T-helper 2 cell treated with Interferon-gamma antibody and Interleukin-4, amounts not matched to agents 5 μg/mL and 100 μg/mL, for 36 hours (primary cell): ENCODE results near the gene CTDSP1.

Experiments
- DNase-seq: peaks from one replicate; pipeline ENCODE4 v3.0.0; 2021; ENCODE audit warnings: low spot score
- H3K27ac Mint-ChIP-seq: one replicate; pipeline ENCODE4 v1.8.0; 2021; ENCODE audit warnings: mild to moderate bottlenecking, mixed read lengths
- H3K27me3 Mint-ChIP-seq: one replicate; pipeline ENCODE4 v1.8.0; 2021; ENCODE audit warnings: low read depth, mixed read lengths
- H3K36me3 Mint-ChIP-seq: one replicate; pipeline ENCODE4 v1.8.0; 2021; ENCODE audit warnings: low read depth, mixed read lengths
- H3K4me1 Mint-ChIP-seq: one replicate; pipeline ENCODE4 v1.8.0; 2021; ENCODE audit warnings: low read depth, mixed read lengths
- H3K4me3 Mint-ChIP-seq: one replicate; pipeline ENCODE4 v1.8.0; 2022; ENCODE audit warnings: mild to moderate bottlenecking, moderate library complexity, mixed read lengths
- H3K9me3 Mint-ChIP-seq: one replicate; pipeline ENCODE4 v1.8.0; 2021; ENCODE audit warnings: mixed read lengths

The CTDSP1 gene

GRCh38 chr2:218418321-218418716 lies 18.7 kb downstream of the CTDSP1 start:
- no peaks in the 10 kb centered on the region for H3K4me1 Mint-ChIP-seq
- H3K9me3 Mint-ChIP-seq, result no peaks in the 10 kb centered on the region
- H3K27ac Mint-ChIP-seq, result no peak overlapping the region
- H3K4me3 Mint-ChIP-seq, result no peak overlapping the region
- H3K36me3 Mint-ChIP-seq, result no peaks in the 10 kb centered on the region
- DNase-seq, result no peak
- no peaks in the 10 kb centered on the region for H3K27me3 Mint-ChIP-seq

GRCh38 chr2:218418717-218419458 lies 19.2 kb downstream of the CTDSP1 start, which contains the start of gene VIL1:
Gene VIL1, plus strand, starts transcription at chr2:218419123. Its CDS starts 4,656 bp downstream, at chr2:218423779.
- Mint-ChIP-seq H3K4me1 (no peaks in the 10 kb centered on the region), H3K27me3 (no peaks in the 10 kb centered on the region), H3K4me3 (no peak within 1 kb of the TSS), H3K27ac (no peak within 1 kb of the TSS), H3K36me3 (no peaks in the 10 kb centered on the region), H3K9me3 (no peaks in the 10 kb centered on the region)
- no peak for DNase-seq

- Mint-ChIP-seq H3K9me3 (no peaks in the 10 kb centered on the region), H3K27ac (no peak overlapping the region), H3K4me3 (no peak overlapping the region), H3K36me3 (no peaks in the 10 kb centered on the region), H3K27me3 (no peaks in the 10 kb centered on the region), H3K4me1 (no peaks in the 10 kb centered on the region)
- no peak for DNase-seq
Measured at GRCh38 chr2:218419630-218420216, 20.1 kb downstream of the CTDSP1 start.

- no peak for DNase-seq
- H3K4me1 Mint-ChIP-seq, result no peaks in the 10 kb centered on the region
- H3K9me3 Mint-ChIP-seq, result no peaks in the 10 kb centered on the region
- H3K4me3 Mint-ChIP-seq, result no peak overlapping the region
- no peaks in the 10 kb centered on the region for H3K27me3 Mint-ChIP-seq
- no peak overlapping the region for H3K27ac Mint-ChIP-seq
- no peaks in the 10 kb centered on the region for H3K36me3 Mint-ChIP-seq
Measured at GRCh38 chr2:218421027-218421426, 21.4 kb downstream of the CTDSP1 start.

GRCh38 chr2:218422403-218423086 lies 22.9 kb downstream of the CTDSP1 start:
- Mint-ChIP-seq H3K27me3 (no peaks in the 10 kb centered on the region), H3K4me3 (no peak overlapping the region), H3K9me3 (no peaks in the 10 kb centered on the region), H3K36me3 (no peaks in the 10 kb centered on the region), H3K4me1 (no peaks in the 10 kb centered on the region), H3K27ac (no peak overlapping the region)
- no peak for DNase-seq

- Mint-ChIP-seq H3K4me3 (no peak overlapping the region), H3K36me3 (no peaks in the 10 kb centered on the region), H3K4me1 (no peaks in the 10 kb centered on the region), H3K9me3 (no peaks in the 10 kb centered on the region), H3K27ac (no peak overlapping the region), H3K27me3 (no peaks in the 10 kb centered on the region)
- no peak for DNase-seq
Measured at GRCh38 chr2:218423584-218423983, 23.9 kb downstream of the CTDSP1 start.

GRCh38 chr2:218425531-218425930 lies 25.9 kb downstream of the CTDSP1 start:
- Mint-ChIP-seq H3K27ac (no peak overlapping the region), H3K4me1 (no peaks in the 10 kb centered on the region), H3K27me3 (no peaks in the 10 kb centered on the region), H3K9me3 (no peaks in the 10 kb centered on the region), H3K4me3 (no peak overlapping the region), H3K36me3 (no peaks in the 10 kb centered on the region)
- DNase-seq, result no peak

- H3K36me3 Mint-ChIP-seq, result no peaks in the 10 kb centered on the region
- no peak overlapping the region for H3K27ac Mint-ChIP-seq
- peaks cover 5% of the 10 kb centered on the region for H3K27me3 Mint-ChIP-seq
- no peaks in the 10 kb centered on the region for H3K9me3 Mint-ChIP-seq
- H3K4me3 Mint-ChIP-seq, result no peak overlapping the region
- peaks cover 2% of the 10 kb centered on the region for H3K4me1 Mint-ChIP-seq
- no peak for DNase-seq
Measured at GRCh38 chr2:218427741-218428140, 28.1 kb downstream of the CTDSP1 start.

- Mint-ChIP-seq H3K27me3 (peaks cover 5% of the 10 kb centered on the region), H3K36me3 (no peaks in the 10 kb centered on the region), H3K9me3 (no peaks in the 10 kb centered on the region), H3K27ac (no peak overlapping the region), H3K4me1 (peaks cover 2% of the 10 kb centered on the region), H3K4me3 (no peak overlapping the region)
- no peak for DNase-seq
Measured at GRCh38 chr2:218428846-218429558, 29.3 kb downstream of the CTDSP1 start.

- peaks cover 5% of the 10 kb centered on the region for H3K27me3 Mint-ChIP-seq
- no peak for DNase-seq
- H3K36me3 Mint-ChIP-seq, result no peaks in the 10 kb centered on the region
- H3K9me3 Mint-ChIP-seq, result no peaks in the 10 kb centered on the region
- H3K4me3 Mint-ChIP-seq, result no peak overlapping the region
- H3K4me1 Mint-ChIP-seq, result peaks cover 2% of the 10 kb centered on the region
- H3K27ac Mint-ChIP-seq, result no peak overlapping the region
Measured at GRCh38 chr2:218429911-218430692, 30.4 kb downstream of the CTDSP1 start.

GRCh38 chr2:218430721-218431120 lies 31.1 kb downstream of the CTDSP1 start:
- DNase-seq, result no peak
- no peaks in the 10 kb centered on the region for H3K36me3 Mint-ChIP-seq
- no peak overlapping the region for H3K4me3 Mint-ChIP-seq
- no peaks in the 10 kb centered on the region for H3K9me3 Mint-ChIP-seq
- peaks cover 5% of the 10 kb centered on the region for H3K27me3 Mint-ChIP-seq
- H3K27ac Mint-ChIP-seq, result no peak overlapping the region
- peaks cover 2% of the 10 kb centered on the region for H3K4me1 Mint-ChIP-seq

- H3K4me1 Mint-ChIP-seq, result peaks cover 2% of the 10 kb centered on the region
- H3K36me3 Mint-ChIP-seq, result no peaks in the 10 kb centered on the region
- no peak overlapping the region for H3K4me3 Mint-ChIP-seq
- no peak overlapping the region for H3K27ac Mint-ChIP-seq
- H3K9me3 Mint-ChIP-seq, result no peaks in the 10 kb centered on the region
- H3K27me3 Mint-ChIP-seq, result peaks cover 5% of the 10 kb centered on the region
- DNase-seq, result no peak
Measured at GRCh38 chr2:218431878-218432277, 32.2 kb downstream of the CTDSP1 start.

- Mint-ChIP-seq H3K27ac (peak overlapping the region; percentile 24), H3K4me3 (no peak overlapping the region)
- DNase-seq, result no peak
Measured at GRCh38 chr2:218432676-218433365, 33.2 kb downstream of the CTDSP1 start.

More at GRCh38 chr2:218432676-218433365, 33.2 kb downstream of the CTDSP1 start:
- Mint-ChIP-seq H3K36me3 (no peaks in the 10 kb centered on the region), H3K4me1 (peaks cover 2% of the 10 kb centered on the region), H3K27me3 (peaks cover 5% of the 10 kb centered on the region), H3K9me3 (no peaks in the 10 kb centered on the region)
